HG03378 (cell line): ENCODE data around the gene FARS2.

Experiments used
- ATAC-seq: cut with Tn5 transposase; IDR thresholded peaks from one replicate; pipeline ENCODE4 v1.9.1; 2021; ENCODE audit warnings: mild to moderate bottlenecking, moderate library complexity; ENCODE audit not compliant: unreplicated experiment

Gene FARS2

GRCh38 chr6:5316951-5317350 lies 55.6 kb downstream of the FARS2 start:
- no peak for ATAC-seq

GRCh38 chr6:5318617-5319272 lies 57.4 kb downstream of the FARS2 start:
- no peak for ATAC-seq

- no peak for ATAC-seq
Measured at GRCh38 chr6:5323979-5324378, 62.7 kb downstream of the FARS2 start.

GRCh38 chr6:5325173-5325572 lies 63.9 kb downstream of the FARS2 start:
- no peak for ATAC-seq

GRCh38 chr6:5326022-5326641 lies 64.8 kb downstream of the FARS2 start:
- no peak for ATAC-seq

- no peak for ATAC-seq
Measured at GRCh38 chr6:5328800-5329199, 67.5 kb downstream of the FARS2 start.

- ATAC-seq = no peak
Measured at GRCh38 chr6:5331845-5332442, 70.6 kb downstream of the FARS2 start.

- ATAC-seq = no peak
Measured at GRCh38 chr6:5333658-5334057, 72.3 kb downstream of the FARS2 start.

- no peak for ATAC-seq
Measured at GRCh38 chr6:5334341-5334740, 73.0 kb downstream of the FARS2 start.

GRCh38 chr6:5335020-5335419 lies 73.7 kb downstream of the FARS2 start:
- no peak for ATAC-seq

- ATAC-seq = no peak
Measured at GRCh38 chr6:5337573-5337972, 76.3 kb downstream of the FARS2 start.

- no peak for ATAC-seq
Measured at GRCh38 chr6:5338177-5338960, 77.1 kb downstream of the FARS2 start.

GRCh38 chr6:5339786-5340185 lies 78.5 kb downstream of the FARS2 start:
- ATAC-seq = no peak

GRCh38 chr6:5341845-5342244 lies 80.5 kb downstream of the FARS2 start:
- no peak for ATAC-seq

GRCh38 chr6:5343998-5344397 lies 82.7 kb downstream of the FARS2 start:
- ATAC-seq = no peak

GRCh38 chr6:5345324-5345723 lies 84.0 kb downstream of the FARS2 start:
- no peak for ATAC-seq

- ATAC-seq = no peak
Measured at GRCh38 chr6:5351552-5352210, 90.4 kb downstream of the FARS2 start.

GRCh38 chr6:5353971-5354370 lies 92.7 kb downstream of the FARS2 start:
- no peak for ATAC-seq

GRCh38 chr6:5357486-5357885 lies 96.2 kb downstream of the FARS2 start:
- no peak for ATAC-seq

- ATAC-seq = no peak
Measured at GRCh38 chr6:5359417-5359816, 98.1 kb downstream of the FARS2 start.

GRCh38 chr6:5361396-5361795 lies 100.1 kb downstream of the FARS2 start:
- no peak for ATAC-seq
